HG03095 (cell line): ENCODE measurements around the gene SETD7.

Source experiments
- ATAC-seq: cut with Tn5 transposase; IDR thresholded peaks from one replicate; pipeline ENCODE4 v1.9.1; 2021; ENCODE audit warnings: moderate library complexity; ENCODE audit not compliant: unreplicated experiment

The SETD7 gene

DNA sequence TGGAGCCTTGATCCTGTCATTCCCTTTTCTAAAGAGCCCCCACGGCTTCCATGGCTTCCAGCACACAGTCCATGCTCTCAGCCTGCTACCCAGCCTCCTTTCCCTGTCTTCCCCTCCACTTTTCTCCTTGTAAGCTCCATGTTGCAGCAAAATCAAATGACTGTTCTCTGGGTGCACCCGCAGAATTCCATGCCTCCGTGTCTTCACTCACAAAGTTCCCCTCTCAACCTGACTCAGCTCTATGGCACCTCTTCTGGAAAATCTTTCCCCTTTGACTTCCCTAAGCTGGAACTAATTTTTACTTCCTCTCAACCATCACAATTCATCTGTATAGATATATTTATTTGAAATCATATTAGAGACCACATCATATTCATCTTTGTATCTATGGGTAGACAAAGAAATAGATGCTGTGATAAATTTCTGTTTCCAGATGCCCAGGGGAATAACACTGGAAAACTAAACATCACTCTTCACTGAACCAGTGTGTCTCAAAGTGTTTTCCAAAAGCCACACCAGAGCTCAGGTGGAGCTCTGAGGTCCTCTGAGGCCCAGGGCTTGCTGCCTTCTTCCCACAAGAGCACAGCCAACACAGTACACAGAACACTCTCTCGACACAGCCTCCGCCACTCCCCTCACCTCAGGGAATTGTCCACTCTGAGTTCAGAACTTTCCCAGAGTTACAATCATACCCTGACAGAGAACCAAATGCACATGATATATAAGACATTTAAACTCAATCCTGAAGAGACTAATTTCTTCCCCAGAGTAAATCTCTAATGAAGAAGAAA, 3.3 kb downstream of the SETD7 start:
- ATAC-seq = no peak

DNA sequence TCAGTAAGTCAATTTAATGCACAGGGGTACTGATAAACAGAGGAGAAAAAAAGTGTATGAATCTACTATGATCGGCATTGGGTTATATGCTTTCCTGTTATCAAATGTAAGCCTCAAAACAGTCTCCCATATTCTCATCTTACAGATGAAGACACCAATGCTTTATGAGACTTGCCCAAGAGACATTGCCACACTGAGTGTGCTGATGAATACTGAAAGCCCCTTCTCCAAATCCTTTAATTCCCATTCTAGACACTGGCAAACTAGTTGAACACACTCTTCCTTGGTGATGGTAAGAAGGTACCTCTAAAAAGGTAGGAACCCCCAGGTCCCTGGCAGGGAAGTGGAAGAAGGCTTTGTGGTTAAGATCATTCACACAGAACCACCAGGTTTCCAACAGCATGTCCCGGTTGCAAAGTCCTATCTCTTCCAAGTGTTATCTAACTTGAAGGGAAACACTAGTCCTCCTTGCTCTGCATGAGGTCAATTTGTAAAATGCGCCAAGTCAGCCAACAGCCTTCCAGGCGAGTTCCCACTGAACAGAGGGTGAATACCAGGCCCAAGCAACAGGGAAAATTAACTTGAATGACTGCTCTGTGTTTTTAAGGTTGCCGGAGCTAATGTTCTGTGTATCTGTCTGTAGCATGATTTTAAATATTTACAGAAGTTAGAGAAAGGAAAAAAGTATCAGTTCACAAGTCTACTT, 5.1 kb downstream of the SETD7 start:
- ATAC-seq = no peak

DNA sequence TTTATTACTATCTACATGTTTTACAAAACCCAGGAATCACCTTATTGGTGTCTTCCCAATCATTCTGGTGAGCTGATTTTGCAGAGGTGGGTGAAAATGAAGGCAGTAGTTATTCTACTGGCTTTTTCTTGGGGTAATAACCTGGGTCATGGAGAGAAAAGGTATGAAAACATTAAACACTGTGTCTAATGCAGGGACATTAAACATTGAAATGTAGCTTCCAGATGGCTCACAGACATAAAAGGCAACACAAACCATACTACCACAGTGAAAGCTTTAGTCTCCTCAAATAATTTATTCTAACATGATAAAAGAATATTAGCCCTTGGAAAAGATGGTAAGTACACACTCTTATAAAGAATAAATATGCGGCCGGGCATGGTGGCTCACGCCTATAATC, 8.0 kb downstream of the SETD7 start:
- no peak for ATAC-seq

DNA sequence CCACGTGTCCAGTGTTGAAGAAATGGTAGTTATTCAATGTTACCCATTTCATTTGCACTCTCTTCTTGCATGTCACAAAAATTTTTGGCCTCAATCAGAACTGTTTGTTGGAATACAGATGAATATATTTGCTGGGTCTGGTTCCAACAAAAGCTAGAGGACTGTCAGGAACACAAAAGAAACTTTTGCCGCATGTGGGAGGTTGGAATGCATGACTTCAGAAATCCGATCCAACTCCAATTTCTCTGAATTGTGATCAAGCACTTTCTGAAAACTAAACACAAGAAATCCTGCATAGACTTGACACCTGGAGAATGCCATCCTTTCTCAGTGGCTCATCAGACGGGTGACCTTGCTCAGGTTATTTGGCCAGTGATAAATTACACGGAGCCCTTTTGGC, 15.4 kb downstream of the SETD7 start:
- ATAC-seq = no peak

DNA sequence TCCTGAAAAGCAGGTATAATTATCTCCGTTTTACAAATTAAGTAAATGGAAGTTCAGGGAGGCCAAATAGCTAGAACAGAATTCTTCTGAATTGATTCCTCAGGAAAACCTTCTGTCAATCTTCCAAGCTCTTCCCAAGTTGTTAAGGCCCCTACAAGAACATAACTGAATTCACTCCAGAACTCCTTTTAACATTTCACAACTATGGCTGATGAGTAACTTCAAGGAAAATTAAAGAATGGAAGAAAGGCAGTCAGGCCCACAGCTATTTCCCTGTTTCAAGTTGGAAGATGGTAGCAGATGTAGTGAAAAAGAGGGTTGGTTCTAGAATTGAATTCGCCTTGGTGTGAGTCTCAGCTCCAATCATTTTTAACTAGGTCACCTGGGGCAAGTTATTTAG, 15.9 kb downstream of the SETD7 start:
- ATAC-seq = no peak

DNA sequence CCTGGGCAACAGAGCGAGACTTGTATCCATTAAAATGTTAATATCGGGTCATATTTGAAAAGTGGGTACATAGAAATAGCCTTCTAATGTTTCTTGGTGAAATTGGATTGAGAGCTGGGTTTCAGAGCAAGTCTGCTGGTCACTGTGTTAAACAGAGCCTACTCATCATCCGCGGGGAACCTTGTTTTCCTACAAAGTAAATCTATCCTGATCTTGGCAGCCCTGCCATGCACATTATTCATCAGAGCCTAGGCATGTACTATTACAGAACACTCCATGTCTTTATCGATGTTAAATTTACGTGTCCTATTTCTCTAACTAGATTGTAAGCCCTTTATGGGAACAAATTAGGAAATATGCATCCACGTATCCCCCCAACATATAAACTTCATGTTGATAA, 18.7 kb downstream of the SETD7 start:
- ATAC-seq = no peak

DNA sequence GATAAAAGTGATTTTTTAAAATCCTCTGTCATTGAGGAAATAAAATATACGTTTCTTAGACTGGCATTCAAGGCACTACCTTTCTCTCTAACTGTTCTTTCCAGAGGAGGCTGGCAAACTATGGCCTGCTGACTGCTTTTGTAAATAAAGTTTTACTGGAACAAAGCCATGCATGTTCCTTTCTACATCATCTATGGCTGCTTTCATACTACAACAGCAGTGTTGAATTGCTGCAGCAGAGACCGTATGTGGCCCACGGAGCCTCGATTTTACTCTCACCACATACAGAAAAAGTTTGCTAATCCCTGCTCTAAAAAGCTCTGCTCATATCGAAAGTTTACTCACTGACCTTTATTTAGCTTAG, 20.2 kb downstream of the SETD7 start:
- ATAC-seq = no peak

DNA sequence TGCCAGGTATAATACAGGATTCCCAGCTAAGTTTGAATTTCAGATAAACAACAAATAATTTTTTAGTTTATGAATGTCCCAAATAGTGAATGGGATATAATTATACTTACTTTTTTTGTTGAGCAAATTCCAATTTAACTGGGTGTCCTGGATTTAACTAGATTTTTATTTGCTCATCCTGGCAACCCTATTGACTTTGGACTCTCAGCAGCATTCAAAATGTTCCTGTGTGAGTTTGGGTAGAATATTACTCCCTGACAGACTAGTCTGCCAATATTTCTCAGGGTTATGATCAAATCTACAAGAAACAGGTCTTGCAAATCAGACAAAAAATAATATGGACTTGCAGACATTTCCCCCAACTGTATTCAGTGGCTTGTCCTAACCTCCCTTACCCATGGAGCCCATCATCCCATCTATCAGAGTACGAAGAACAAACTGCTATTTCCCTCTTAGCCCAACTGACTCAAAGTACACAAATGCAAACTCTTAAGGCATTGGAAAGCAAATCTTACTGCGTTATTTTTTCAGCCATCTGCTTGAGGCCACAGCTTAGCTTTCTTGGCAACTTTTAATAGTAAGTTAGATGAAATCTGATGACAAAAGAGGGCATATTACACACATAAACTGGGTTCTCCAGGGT, 20.7 kb downstream of the SETD7 start:
- no peak for ATAC-seq

DNA sequence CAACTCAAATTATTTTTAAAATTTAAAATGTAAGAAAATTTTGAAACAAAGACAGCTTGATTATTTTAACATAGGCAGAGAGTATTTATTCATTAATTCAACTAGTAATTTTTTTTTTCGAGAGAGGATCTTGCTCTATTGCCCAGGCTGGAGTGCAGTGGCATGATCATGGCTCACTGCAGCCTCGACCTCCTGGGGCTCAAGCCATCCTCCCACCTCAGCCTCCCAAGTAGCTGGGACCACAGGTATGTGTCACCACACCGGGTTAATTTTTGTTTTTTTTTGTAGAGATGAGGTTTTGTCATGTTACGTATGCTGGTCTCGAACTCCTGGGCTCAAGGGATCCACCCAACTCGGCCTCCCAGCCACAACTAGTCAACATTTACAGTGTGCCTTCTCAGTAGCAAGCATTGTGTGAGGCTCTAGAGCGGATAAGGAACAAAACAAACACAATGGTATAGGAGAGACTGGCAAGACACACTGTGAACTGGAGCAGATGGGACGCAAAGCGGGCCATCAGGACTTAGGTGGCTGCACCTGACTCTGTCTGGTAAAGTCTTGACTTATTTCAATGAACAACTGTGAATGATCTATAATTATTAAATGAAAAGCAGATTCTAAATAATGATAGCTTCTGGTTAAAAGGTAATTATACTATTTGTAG, 21.6 kb downstream of the SETD7 start:
- ATAC-seq = no peak

DNA sequence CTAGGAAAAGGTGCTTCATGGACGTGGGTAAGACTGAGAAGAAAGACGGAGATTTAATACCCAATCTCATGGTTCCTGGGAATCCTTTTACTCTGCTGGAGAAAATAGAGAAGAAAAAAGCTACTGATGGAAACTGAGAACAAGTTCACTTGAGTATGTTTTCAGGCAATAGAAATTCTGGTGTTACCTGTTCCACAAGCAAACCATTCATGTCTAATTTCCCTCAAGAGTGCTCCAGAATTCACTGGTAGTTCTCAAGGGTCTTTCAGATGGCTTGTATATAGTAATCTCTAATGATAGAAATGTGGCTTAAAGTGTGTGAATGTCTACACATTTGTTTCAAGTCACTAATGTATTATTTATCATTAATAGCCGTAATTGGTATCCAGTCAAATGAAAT, 22.5 kb downstream of the SETD7 start:
- ATAC-seq = no peak

DNA sequence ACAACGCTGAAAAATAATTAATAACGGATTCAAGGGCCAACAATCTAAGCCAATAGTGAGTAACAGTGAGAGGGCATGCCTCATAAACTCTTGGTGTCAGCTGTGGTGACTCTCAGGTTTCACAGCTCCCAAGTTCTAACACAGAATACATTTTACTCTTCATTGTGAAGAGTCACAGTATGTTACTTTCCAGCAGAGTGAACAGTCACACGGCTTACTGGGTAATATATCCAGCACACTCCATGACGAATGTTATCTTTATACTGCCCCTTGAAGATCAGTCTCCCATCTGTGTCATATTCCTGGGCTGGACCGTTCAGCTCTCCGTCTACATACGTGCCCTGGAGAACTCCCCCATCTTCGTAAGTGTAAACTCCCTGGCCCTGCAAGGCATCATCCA, 23.1 kb downstream of the SETD7 start:
- ATAC-seq = no peak

DNA sequence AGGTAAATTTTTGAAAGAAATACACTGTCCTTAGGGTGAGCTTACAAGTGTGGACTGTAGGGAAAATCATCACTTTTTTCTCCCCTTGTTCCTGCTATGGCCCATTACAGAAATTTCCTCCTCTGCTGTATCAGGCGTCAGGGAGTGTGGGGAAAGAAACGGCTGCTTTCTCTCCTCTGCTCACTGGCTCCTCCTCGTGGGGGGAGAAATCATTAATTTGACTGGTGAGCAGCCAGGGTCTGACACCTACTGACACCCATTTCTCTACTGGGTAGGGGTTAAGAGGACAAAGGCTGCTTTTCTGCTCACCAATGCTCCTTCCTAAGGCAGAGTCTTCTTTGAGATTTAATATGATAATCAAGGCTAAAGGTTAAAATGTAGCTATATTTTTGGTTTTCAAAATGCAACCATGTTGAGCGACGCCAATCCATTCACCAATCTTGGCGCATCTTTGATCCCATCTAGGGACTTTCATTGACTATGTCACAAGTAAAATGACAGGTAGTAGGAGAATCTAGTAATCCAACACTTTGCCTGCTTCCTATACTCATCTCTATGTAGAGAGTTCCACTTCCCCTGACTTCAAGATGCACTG, 25.1 kb downstream of the SETD7 start:
- ATAC-seq = no peak

DNA sequence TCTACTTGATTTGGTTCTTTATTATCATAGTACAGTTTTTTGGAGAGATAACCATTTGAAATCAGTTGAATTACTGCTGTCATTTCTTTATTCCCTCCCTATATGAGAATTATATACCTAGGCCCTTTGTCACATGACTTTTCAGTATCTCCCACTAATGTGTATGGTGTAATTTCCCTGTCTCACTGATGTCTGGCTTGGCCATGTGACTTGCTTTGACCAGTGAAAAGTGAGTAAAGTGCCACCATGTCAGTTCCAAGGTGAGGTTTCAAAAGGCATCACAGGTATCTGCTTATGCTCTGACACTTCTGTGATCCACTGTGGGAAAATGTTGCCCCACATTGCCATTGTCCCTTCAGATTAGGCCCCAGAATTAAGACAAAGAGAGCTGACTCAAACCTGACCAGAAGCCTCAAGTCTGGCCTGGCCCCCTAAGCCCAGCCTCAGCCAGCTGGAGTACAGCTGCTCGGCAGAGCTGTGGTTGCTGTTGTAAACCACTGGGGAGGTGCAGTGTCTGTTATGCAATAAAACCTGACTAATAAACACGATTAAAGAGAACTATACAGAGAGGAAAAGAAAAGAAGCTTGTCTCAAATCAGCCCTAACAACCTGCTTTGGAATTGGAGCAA, 27.5 kb downstream of the SETD7 start:
- ATAC-seq = peak; percentile 71

DNA sequence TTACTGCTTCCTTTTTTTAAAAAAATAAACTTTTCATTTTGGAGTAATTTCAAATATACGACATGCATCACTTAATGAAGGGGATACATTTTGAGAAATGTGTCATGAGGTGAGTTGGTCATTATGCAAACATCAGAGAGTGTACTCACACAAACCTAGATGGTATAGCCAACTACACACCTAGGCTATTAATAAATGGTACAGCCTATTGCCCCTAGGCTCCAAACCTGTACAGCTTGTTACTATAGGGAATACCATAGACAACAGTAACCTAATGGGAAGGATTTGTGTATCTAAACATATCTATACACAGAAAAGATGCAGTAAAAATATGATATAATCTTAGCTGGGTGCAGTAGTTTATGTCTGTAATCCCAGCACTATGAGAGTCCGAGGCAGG, 29.1 kb downstream of the SETD7 start:
- no peak for ATAC-seq

DNA sequence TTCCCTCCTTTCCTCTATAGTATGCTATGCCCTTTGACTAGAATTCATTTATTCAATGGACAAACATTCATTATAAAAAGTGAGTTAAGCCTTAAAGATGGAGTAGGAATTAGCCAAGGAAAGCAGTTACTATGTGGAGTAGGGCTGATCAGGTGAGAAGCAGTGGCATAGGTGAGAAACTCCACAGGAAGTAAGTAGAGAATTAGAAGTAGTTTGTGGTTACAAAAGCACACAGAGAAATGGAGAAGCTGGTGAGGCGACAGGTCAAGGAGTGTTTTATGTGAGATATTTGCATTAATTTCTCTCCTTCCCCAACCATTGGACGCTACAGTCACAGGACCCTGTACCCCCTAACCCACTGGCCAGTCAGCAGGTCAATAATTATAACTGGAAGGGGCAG, 30.6 kb downstream of the SETD7 start:
- no peak for ATAC-seq

DNA sequence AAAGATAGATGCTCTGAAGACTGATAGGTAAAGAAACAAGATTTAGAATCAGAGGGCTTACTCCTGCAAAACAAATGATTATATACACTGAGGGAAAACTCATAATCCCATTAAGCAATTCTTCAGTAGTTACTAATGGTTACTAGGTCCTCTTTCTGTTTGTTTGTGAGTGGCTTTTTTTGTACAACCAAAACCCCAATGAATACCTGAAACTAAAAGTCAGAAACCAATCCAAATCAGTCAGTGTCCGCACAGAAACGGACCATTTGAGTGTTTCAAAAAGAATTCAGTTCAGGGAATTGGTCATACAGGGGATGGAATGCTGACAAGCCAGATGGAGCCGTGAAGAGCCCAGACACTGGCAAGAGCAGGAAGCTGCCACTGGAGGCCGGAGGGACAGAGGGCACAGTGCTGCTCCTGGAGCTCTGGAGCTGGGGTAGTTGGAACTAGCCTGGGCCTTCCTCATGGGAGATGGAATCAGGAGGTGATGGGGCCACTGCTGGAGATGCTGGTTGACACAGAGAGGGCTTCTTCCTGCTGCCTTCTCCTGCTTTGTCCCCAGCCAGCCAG, 31.9 kb downstream of the SETD7 start:
- peak; percentile 35 for ATAC-seq

DNA sequence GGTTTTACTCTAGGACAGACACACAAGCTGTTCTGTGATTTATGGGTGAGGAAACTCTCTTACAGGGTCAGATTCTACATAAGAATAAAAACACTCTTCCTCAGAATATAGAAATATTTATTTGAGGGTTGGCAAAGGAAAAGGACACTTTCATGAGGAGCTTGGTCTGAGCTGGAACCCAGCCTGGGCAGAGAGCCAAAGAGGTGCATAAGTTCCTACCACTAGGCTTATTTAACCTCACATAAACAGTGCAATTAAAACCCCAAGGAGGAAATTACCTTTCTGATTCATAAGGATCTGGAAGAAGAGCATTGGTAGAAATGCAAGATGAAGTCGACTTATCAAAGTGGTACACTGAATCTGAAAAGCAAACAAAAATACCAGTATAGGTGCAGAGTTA, 32.9 kb downstream of the SETD7 start:
- ATAC-seq = no peak

DNA sequence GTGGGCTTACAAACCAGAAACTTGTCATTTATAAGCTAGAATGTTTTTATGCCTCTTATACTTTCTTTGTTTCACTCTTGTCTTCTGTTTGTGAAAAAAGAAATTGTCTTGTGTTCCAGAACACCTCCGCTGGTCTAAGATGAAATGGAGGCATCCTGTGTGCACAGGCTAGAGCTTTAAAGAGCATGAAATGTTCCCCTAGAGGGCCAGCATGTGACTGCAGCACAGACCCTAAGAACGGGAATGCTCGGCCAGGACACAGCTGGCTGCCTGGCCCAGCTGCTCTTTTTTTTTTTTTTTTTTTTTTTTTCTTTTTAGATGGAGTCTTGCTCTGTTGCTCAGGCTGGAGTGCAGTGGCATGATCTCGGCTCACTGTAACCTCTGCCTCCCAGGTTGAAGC, 33.6 kb downstream of the SETD7 start:
- ATAC-seq = peak; percentile 37

DNA sequence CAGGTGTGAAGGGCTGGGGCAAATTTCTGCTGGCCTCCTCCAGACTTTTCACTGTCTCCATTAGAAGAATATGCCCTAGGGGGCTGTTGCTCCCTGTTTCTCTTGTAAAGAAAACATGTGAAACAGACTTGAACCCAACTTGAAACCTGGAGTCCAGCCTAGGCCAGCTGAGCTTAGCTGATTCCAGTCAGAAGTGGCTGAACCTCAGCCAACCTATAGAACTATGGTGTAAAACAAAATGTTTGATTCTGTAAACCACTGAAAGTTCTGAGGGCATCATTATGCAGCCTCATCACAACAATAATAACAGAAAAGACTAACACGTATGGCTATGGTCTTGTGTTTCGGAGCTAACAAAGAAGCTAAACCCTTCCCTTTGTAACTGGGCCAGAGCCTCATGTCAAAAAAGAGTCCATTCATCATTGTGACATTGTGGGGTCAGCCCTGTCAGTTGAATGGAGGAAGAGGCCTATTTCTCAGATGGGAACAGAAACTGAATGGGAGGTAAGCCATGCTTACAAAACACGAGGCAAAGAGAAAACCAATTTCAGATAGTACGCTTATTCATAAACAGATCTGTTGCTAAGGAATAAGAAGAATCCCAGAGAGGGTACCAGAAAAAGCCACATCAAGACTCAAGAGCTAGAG, 34.1 kb downstream of the SETD7 start:
- peak; percentile 42 for ATAC-seq

DNA sequence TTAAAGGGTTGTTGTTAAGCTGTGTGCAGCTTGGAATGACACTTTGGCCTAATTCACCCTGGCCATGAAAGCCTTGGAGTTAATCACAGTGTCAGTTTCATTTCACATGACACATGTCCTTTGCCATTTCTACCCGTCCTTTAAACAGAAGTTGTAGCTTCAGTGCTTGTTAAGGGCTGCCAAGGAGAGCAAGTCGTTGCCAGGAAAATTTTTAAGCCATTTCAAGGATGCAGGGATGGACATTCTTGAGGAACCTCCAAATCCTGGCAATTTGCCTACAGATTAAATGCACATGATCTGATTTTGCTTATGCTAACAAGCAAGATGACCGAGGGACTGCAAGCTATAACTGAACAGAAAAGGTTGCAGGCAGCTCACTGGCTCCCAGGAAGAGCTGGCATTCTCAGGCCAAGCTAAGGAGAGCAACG, 40.5 kb downstream of the SETD7 start:
- ATAC-seq = no peak
